DOHH2 (cell line): ENCODE measurements around the gene RXFP4.
"Not testable (repeated sequence)": the region's sequence is repeated elsewhere in the genome, so short reads cannot be mapped to it uniquely, and the experiment has no call there.

ENCODE experiments used
- H3F3A ChIP-seq: fragments of 200-600 bp; sonication (generic), shearing (Covaris generic); 2 replicates; pipeline ENCODE4 v1.6.0; 2016; ENCODE audit warnings: antibody characterized with exemption, mild to moderate bottlenecking; ENCODE audit not compliant: control insufficient read depth, insufficient read depth
- H3K27ac ChIP-seq: fragments of 200-600 bp; sonication (generic); 2 replicates; pipeline ENCODE4 v1.5.1; 2014; ENCODE audit warnings: low read depth, mild to moderate bottlenecking, low read length, moderate library complexity
- H3K27me3 ChIP-seq: fragments of 200-600 bp; sonication (generic); 2 replicates; pipeline ENCODE4 v1.6.1; 2014; ENCODE audit warnings: mild to moderate bottlenecking, low read length, mixed read lengths; ENCODE audit not compliant: control insufficient read depth
- H3K36me3 ChIP-seq: fragments of 200-600 bp; sonication (generic); 2 replicates; pipeline ENCODE4 v1.6.1; 2014; ENCODE audit warnings: mild to moderate bottlenecking, low read length, moderate library complexity, mixed read lengths; ENCODE audit not compliant: control insufficient read depth
- H3K4me1 ChIP-seq: fragments of 200-600 bp; sonication (generic); 2 replicates; pipeline ENCODE4 v1.6.1; 2014; ENCODE audit warnings: mild to moderate bottlenecking, low read length, mixed read lengths; ENCODE audit not compliant: control insufficient read depth
- H3K4me2 ChIP-seq: fragments of 200-600 bp; sonication (generic); 2 replicates; pipeline ENCODE4 v1.6.0; 2014; ENCODE audit warnings: mild to moderate bottlenecking, low read length, moderate library complexity
- H3K4me3 ChIP-seq: fragments of 200-600 bp; sonication (generic); 2 replicates; pipeline ENCODE4 v1.5.1; 2014; ENCODE audit warnings: mild to moderate bottlenecking, low read length, mixed read lengths
- H3K79me2 ChIP-seq: fragments of 200-600 bp; sonication (generic); 2 replicates; pipeline ENCODE4 v1.6.1; 2014; ENCODE audit warnings: mild to moderate bottlenecking, low read length, mixed read lengths; ENCODE audit not compliant: control insufficient read depth
- H3K9me2 ChIP-seq: fragments of 200-600 bp; sonication (generic); replicated peaks from 2 replicates; pipeline ENCODE4 v1.6.1; 2014; ENCODE audit warnings: mild to moderate bottlenecking, low read length, mixed read lengths; ENCODE audit not compliant: control insufficient read depth
- H3K9me3 ChIP-seq: fragments of 200-600 bp; sonication (generic); 2 replicates; pipeline ENCODE4 v1.6.1; 2014; ENCODE audit warnings: antibody characterized with exemption, low read length, mixed read lengths; ENCODE audit not compliant: control insufficient read depth, insufficient read depth
- H4K20me1 ChIP-seq: fragments of 200-600 bp; sonication (generic); 2 replicates; pipeline ENCODE4 v1.6.0; 2014; ENCODE audit warnings: low read depth, mild to moderate bottlenecking, antibody characterized with exemption, low read length, moderate library complexity; ENCODE audit not compliant: control insufficient read depth, insufficient read depth
- CTCF ChIP-seq: fragments of 200-600 bp; sonication (generic); IDR thresholded peaks from one replicate; pipeline ENCODE4 v1.5.1; 2014; ENCODE audit warnings: antibody characterized with exemption, mild to moderate bottlenecking, low read depth, low read length; ENCODE audit not compliant: poor library complexity, severe bottlenecking
- EZH2phosphoT487 ChIP-seq: fragments of 200-600 bp; sonication (generic); IDR thresholded peaks from 2 replicates; pipeline ENCODE4 v1.6.1; 2017; ENCODE audit warnings: borderline replicate concordance, mild to moderate bottlenecking, antibody characterized with exemption, low read length, moderate library complexity, mixed read lengths

Gene RXFP4

GRCh38 chr1:155920717-155921116 lies 20.7 kb upstream of the RXFP4 start:
- Histone ChIP-seq H3K27me3 (no peaks in the 10 kb centered on the region), H3K79me2 (peaks cover 33% of the 10 kb centered on the region), H3K27ac (no peak overlapping the region), H3K36me3 (peaks cover 94% of the 10 kb centered on the region), H3K9me3 (no peaks in the 10 kb centered on the region), H4K20me1 (no peaks in the 10 kb centered on the region), H3K4me3 (no peak overlapping the region), H3F3A (peaks cover 35% of the 10 kb centered on the region), H3K9me2 (no peaks in the 10 kb centered on the region), H3K4me1 (no peaks in the 10 kb centered on the region), H3K4me2 (no peak overlapping the region)
- TF ChIP-seq EZH2phosphoT487 = no peak
- no peak for TF ChIP-seq CTCF

- no peak for TF ChIP-seq CTCF
- TF ChIP-seq EZH2phosphoT487 = no peak
These were observed 15.9 kb upstream of the RXFP4 start for GRCh38 chr1:155925506-155925905.

GRCh38 chr1:155929057-155929456 lies 12.4 kb upstream of the RXFP4 start:
- Histone ChIP-seq H3K4me2 (no peak overlapping the region), H3K9me2 (no peaks in the 10 kb centered on the region), H4K20me1 (peaks cover 17% of the 10 kb centered on the region), H3K27ac (no peak overlapping the region), H3K9me3 (no peaks in the 10 kb centered on the region), H3F3A (0 out of 2 replicates have a peak, but pooled peaks cover 2% of the 10 kb centered on the region), H3K4me1 (peaks cover 33% of the 10 kb centered on the region), H3K4me3 (no peak overlapping the region), H3K36me3 (peaks cover 97% of the 10 kb centered on the region), H3K79me2 (peaks cover 77% of the 10 kb centered on the region), H3K27me3 (no peaks in the 10 kb centered on the region)
- TF ChIP-seq EZH2phosphoT487 (no peak), CTCF (no peak)

More at GRCh38 chr1:155925506-155925905, 15.9 kb upstream of the RXFP4 start:
- peaks cover 10% of the 10 kb centered on the region for H3F3A ChIP-seq
- H3K27ac ChIP-seq = no peak overlapping the region
- H4K20me1 ChIP-seq = peaks cover 3% of the 10 kb centered on the region; the same call in 1 of the 2 replicates
- H3K4me3 ChIP-seq = no peak overlapping the region
- peaks cover 61% of the 10 kb centered on the region for H3K79me2 ChIP-seq
- peaks cover 96% of the 10 kb centered on the region for H3K36me3 ChIP-seq
- H3K4me1 ChIP-seq = peaks cover 4% of the 10 kb centered on the region; the same call in 1 of the 2 replicates
- H3K4me2 ChIP-seq = no peak overlapping the region
- H3K9me3 ChIP-seq = no peaks in the 10 kb centered on the region
- H3K9me2 ChIP-seq = no peaks in the 10 kb centered on the region
- no peaks in the 10 kb centered on the region for H3K27me3 ChIP-seq

GRCh38 chr1:155930725-155931124 lies 10.7 kb upstream of the RXFP4 start:
- not testable (repeated sequence) for H3K9me2 ChIP-seq, H3F3A ChIP-seq, H3K27ac ChIP-seq, H3K9me3 ChIP-seq, H3K27me3 ChIP-seq
- Histone ChIP-seq H3K4me1 (peaks cover 41% of the 10 kb centered on the region), H3K36me3 (peaks cover 83% of the 10 kb centered on the region), H3K79me2 (peaks cover 80% of the 10 kb centered on the region), H4K20me1 (peaks cover 17% of the 10 kb centered on the region), H3K4me2 (peak overlapping the region; percentile 5; the same call in 1 of the 2 replicates), H3K4me3 (0 out of 2 replicates have a peak overlapping the region, but pooled peaks have one; percentile 20)
